GM18507 (cell line): Measurements from ENCODE around the gene WDR7.

Experiments
- DNase-seq: peaks from one replicate; pipeline ENCODE4 v3.0.0; 2011; ENCODE audit warnings: low read depth; ENCODE audit not compliant: insufficient read length; ENCODE audit errors: extremely low spot score
- FAIRE-seq: peaks from 2 replicates; lab custom pipeline; 2011; peaks lifted over from hg19 to GRCh38; lab: Jason Lieb, UNC

Gene WDR7

GRCh38 chr18:57084331-57085271, 433.4 kb downstream of the WDR7 start:
- DNase-seq (peak; percentile 33), FAIRE-seq (peak; percentile 98)

GRCh38 chr18:57085371-57085770, 434.2 kb downstream of the WDR7 start:
- DNase-seq (no peak), FAIRE-seq (no peak)

DNA sequence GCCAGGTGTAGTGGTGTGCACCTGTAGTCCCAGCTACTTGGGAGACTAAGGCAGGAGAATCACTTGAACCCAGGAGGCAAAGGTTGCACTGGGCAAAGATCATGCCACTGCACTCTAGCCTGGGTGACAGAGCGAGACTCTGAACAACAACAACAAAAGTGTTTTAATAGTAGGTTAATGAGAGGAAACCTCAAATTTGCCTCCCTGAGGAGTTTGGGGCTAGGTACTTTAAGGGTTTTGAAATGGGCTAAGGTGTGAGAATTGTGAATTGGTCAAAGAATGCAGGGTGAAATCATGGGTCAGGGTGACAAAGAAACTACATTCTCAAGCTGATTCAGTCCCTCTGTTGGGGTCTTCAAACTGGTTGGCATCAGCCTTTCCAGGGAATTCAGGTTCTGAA, 435.0 kb downstream of the WDR7 start:
- FAIRE-seq (peak; percentile 39), DNase-seq (no peak)
